Heart left ventricle (tissue), 16 donors: ENCODE data around the gene TNIK. TPM values are rescaled to one million over a fixed set of nuclear protein-coding genes. Genes with fewer than 3 reads are reported as not detected.

Experiments used
- ATAC-seq, 4 donors: fragments of 200-7000 bp; cut with Tn5 transposase; one replicate each; pipeline ENCODE4 v1.9.1; 2020 to 2022; ENCODE audit warnings: moderate library complexity in 4 of 4, mild to moderate bottlenecking in 3 of 4, moderate number of reproducible peaks in 1 of 4
- DNase-seq, 5 donors: peaks; one replicate each; pipeline ENCODE4 v3.0.0-alpha.2; 2020
- H3K27ac ChIP-seq, 12 donors: fragments of 200-600 bp; sonication (generic) in 4 of 12; one replicate each; pipeline versions ENCODE4 v1.5.0 to v1.8.0; 2016 to 2022; ENCODE audit warnings: mild to moderate bottlenecking in 2 of 12
- H3K27me3 ChIP-seq, 9 donors: fragments of 200-600 bp; sonication (generic) in 2 of 9; one replicate each; pipeline versions ENCODE4 v1.5.1 to v1.8.0; 2016 to 2022; ENCODE audit warnings: mild to moderate bottlenecking in 3 of 9
- H3K36me3 ChIP-seq, 9 donors: fragments of 200-600 bp; sonication (generic) in 2 of 9; one replicate each; pipeline versions ENCODE4 v1.5.0 to v1.8.0; 2018 to 2022; ENCODE audit warnings: mild to moderate bottlenecking in 2 of 9
- H3K4me1 ChIP-seq, 12 donors: fragments of 200-600 bp; sonication (generic) in 4 of 12; one replicate each; pipeline versions ENCODE4 v1.5.0 to v1.8.0; 2016 to 2022; ENCODE audit warnings: mild to moderate bottlenecking in 3 of 12
- H3K4me3 ChIP-seq, 12 donors: fragments of 200-600 bp; sonication (generic) in 4 of 12; one replicate each; pipeline versions ENCODE4 v1.5.0 to v1.8.0; 2017 to 2022; ENCODE audit warnings: mild to moderate bottlenecking in 9 of 12, moderate library complexity in 4 of 12
- H3K9me3 ChIP-seq, 12 donors: fragments of 200-600 bp; sonication (generic) in 4 of 12; one replicate each; pipeline versions ENCODE4 v1.5.0 to v1.8.0; 2016 to 2022; ENCODE audit warnings: mild to moderate bottlenecking in 1 of 12
- CTCF ChIP-seq, 12 donors: fragments of 200-600 bp; sonication (generic) in 4 of 12; IDR thresholded peaks; one replicate each; pipeline versions ENCODE4 v1.5.0 to v1.8.0; 2018 to 2022; ENCODE audit warnings: antibody characterized with exemption in 12 of 12, mild to moderate bottlenecking in 5 of 12
- POLR2A ChIP-seq, 2 donors: fragments of 450-650 bp; IDR thresholded peaks; one replicate each; pipeline ENCODE4 v1.6.1; 2017; ENCODE audit warnings: antibody characterized with exemption in 2 of 2, mild to moderate bottlenecking in 2 of 2, moderate library complexity in 2 of 2
- WGBS, 4 donors: extraction: QIAGEN DNeasy Blood & Tissue Kit in 2 of 4; methylation state at CpG; one replicate each; pipeline versions ENCODE4 v1.1.5 to v1.1.7; 2013 to 2018; 5-methylcytosine and 5-hydroxymethylcytosine counted together
- intact Hi-C, 10 donors: fragments of 100-400 bp; cut with DNase I; formaldehyde crosslinking; loops; one replicate each; pipeline versions ENCODE4 v1.11.1 to v1.14.2; 2022
- polyA plus RNA-seq, 2 donors: library from polyadenylated mRNA; stranded (reverse); fragments of 200-250 nt; gene quantifications; one replicate each; pipeline ENCODE4 v1.2.3, GENCODE V29; 2013
- total RNA-seq, 9 donors: library from RNA; depleted of rRNA in 2 of 9; stranded (reverse); fragments of >200 nt in 2 of 9; fragmentation: NEBNext Ultra II Directional in 3 of 9; extraction: Animal tissue kit (Norgen Biotek cat#: 25700) in 3 of 9; gene quantifications; one replicate each; pipeline versions ENCODE4 v1.1.0 to v1.2.4, GENCODE V29; 2016 to 2023
- donor health status: ischemic (EF 13 %, LVEDD 7.1; RV severe dilation, severe dysfunction).
- donor health status: healthy with polysubstance abuse.
- donor health status: DM: no; HTN: yes; CAD: no.
- donor health status: DM: no; HTN: no; CAD: no.
- donor health status: ischemic (EF 25% LVEDD 6.9; RV normal size, moderate dysfunction).
- donor health status: ischemic (EF 25% LVEDD 5.7; RV mildly dilated, moderate dysfunction).
- donor health status: healthy.
- donor health status: DM: yes; HTN: yes; CAD: no.
- donor health status: ischemic (EF 35%, LVEDD 5.7; RV mildly dilated, moderate dysfunction).
- donor health status: nonischemic (EF 11% LVEDD 7.7; RV severe dilation, severe dysfunction).
- donor health status: DM: yes; HTN: yes; CAD: no.
- donor health status: PGD.
- donor health status: ischemic (EF 29% LVEDD 5.4; RV normal size, mild dysfunction).
- donor health status: nonischemic (EF 23%, LVEDD 6.1; RV moderate dilation, normal function).

The TNIK gene
- total and polyA plus RNA-seq, 11 donors: 12.3 to 51.6 (median 32.4) TPM

- intact Hi-C loops: no loop called here
- Histone ChIP-seq H3K36me3 (no peaks in the 10 kb centered on the region), H3K27ac (no peak overlapping the region), H3K9me3 (no peaks in the 10 kb centered on the region), H3K27me3 (no peaks in the 10 kb centered on the region), H3K4me1 (peaks cover 0 to 10% (median 0%) of the 10 kb centered on the region in 12 donors), H3K4me3 (no peak overlapping the region)
- TF ChIP-seq CTCF (IDR thresholded peaks at IDR 0.05): no peak
- ATAC-seq (no peak), DNase-seq (no peak)
- 61 to 81% (median 68%) methylated on average over 1 of the region's 1 CpG for WGBS, 4 donors
Measured at GRCh38 chr3:171498921-171499320, 38.7 kb upstream of the TNIK start.

- no peaks in the 10 kb centered on the region for H3K27me3 ChIP-seq
- peak in 1 of 4 donors; percentile 9 for ATAC-seq
- no peaks in the 10 kb centered on the region for H3K9me3 ChIP-seq
- WGBS, 4 donors: 42 to 55% (median 49%) methylated on average over 1 of the region's 1 CpG
- TF ChIP-seq POLR2A (IDR thresholded peaks at IDR 0.05) (no peak), CTCF (IDR thresholded peaks at IDR 0.05) (no peak)
- no peak overlapping the region for H3K4me3 ChIP-seq
- H3K36me3 ChIP-seq: no peaks in the 10 kb centered on the region
- intact Hi-C loops: no loop called here
- no peak for DNase-seq
- H3K4me1 ChIP-seq: peaks cover 0 to 10% (median 0%) of the 10 kb centered on the region in 12 donors
- no peak overlapping the region for H3K27ac ChIP-seq
Measured at GRCh38 chr3:171497468-171497867, 37.3 kb upstream of the TNIK start.

- no peak for DNase-seq
- Histone ChIP-seq H3K4me3 (no peak overlapping the region), H3K27ac (no peak overlapping the region), H3K9me3 (no peaks in the 10 kb centered on the region), H3K36me3 (no peaks in the 10 kb centered on the region), H3K27me3 (no peaks in the 10 kb centered on the region), H3K4me1 (peaks cover 0 to 12% (median 0%) of the 10 kb centered on the region in 12 donors)
- intact Hi-C loops: no loop called here
- no peak for ATAC-seq
- TF ChIP-seq CTCF (IDR thresholded peaks at IDR 0.05): no peak
- no peak for TF ChIP-seq POLR2A (IDR thresholded peaks at IDR 0.05)
Measured at GRCh38 chr3:171495413-171495812, 35.2 kb upstream of the TNIK start.

GRCh38 chr3:171494457-171495109 is 34.4 kb upstream of the TNIK start:
- Histone ChIP-seq H3K4me1 (peaks cover 0 to 12% (median 0%) of the 10 kb centered on the region in 12 donors), H3K27me3 (no peaks in the 10 kb centered on the region), H3K36me3 (no peaks in the 10 kb centered on the region), H3K27ac (peak overlapping the region in 1 of 12 donors; percentile 48), H3K4me3 (no peak overlapping the region), H3K9me3 (no peaks in the 10 kb centered on the region)
- no peak for DNase-seq
- no peak for ATAC-seq
- 85 to 91% (median 89%) methylated on average over 4 of the region's 4 CpGs for WGBS, 4 donors
- intact Hi-C loops: no loop called here
- TF ChIP-seq POLR2A (IDR thresholded peaks at IDR 0.05) (no peak), CTCF (IDR thresholded peaks at IDR 0.05) (no peak)
